Testis (tissue), 2 donors: Measurements from ENCODE around the gene PSTK.

Experiments
- CTCF ChIP-seq, 3 experiments: fragments of 450-650 bp in 2 of 3; fragments of 200-600 bp in 1 of 3; sonication (generic) in 1 of 3; IDR thresholded peaks; one replicate each; pipeline ENCODE4 v1.5.1; 2016 to 2019; ENCODE audit warnings: antibody characterized with exemption in 3 of 3, mild to moderate bottlenecking in 2 of 3, moderate library complexity in 1 of 3
- POLR2A ChIP-seq: fragments of 450-650 bp; IDR thresholded peaks from one replicate; pipeline ENCODE4 v1.6.1; 2017; ENCODE audit warnings: antibody characterized with exemption, mild to moderate bottlenecking, moderate library complexity

- TF ChIP-seq CTCF (IDR thresholded peaks at IDR 0.05) = no peak
- TF ChIP-seq POLR2A = no peak
Observed at GRCh38 chr10:123014772-123015171, 34.6 kb downstream of the PSTK start.
